Natural killer cell treated with Interleukin-12 subunit alpha and Interleukin-12 subunit beta and Interleukin-15 and Interleukin-18, amount 100 ng/mL, for 72 hours (primary cell): ENCODE measurements around the gene NR2F2. TPM values are rescaled to one million over a fixed set of nuclear protein-coding genes. Genes with fewer than 3 reads are reported as not detected.

Experiments used
- ATAC-seq, 2 donors: fragments of 150-1000 bp; cut with Tn5 transposase in 1 of 2; sonication (Bioruptor Pico), chemical (Tn5 transposase) in 1 of 2; 2 replicates each; pipeline ENCODE4 v1.10.0; 2021
- DNase-seq: peaks from one replicate; pipeline ENCODE4 v3.0.0; 2022; ENCODE audit warnings: low spot score
- H3K27ac Mint-ChIP-seq, 2 donors: 1 replicate in 1 of 2; 2 replicates in 1 of 2; pipeline ENCODE4 v1.8.0; 2022; ENCODE audit warnings: mixed read lengths in 2 of 2, mild to moderate bottlenecking in 1 of 2, moderate library complexity in 1 of 2
- H3K27me3 Mint-ChIP-seq, 2 donors: 1 replicate in 1 of 2; 2 replicates in 1 of 2; pipeline ENCODE4 v1.8.0; 2022; ENCODE audit warnings: mixed read lengths in 2 of 2
- H3K36me3 Mint-ChIP-seq: one replicate; pipeline ENCODE4 v1.8.0; 2022; ENCODE audit warnings: mixed read lengths
- H3K4me1 Mint-ChIP-seq, 2 donors: 1 replicate in 1 of 2; 2 replicates in 1 of 2; pipeline ENCODE4 v1.8.0; 2022; ENCODE audit warnings: low read depth in 2 of 2, mixed read lengths in 2 of 2, mild to moderate bottlenecking in 1 of 2
- H3K4me3 Mint-ChIP-seq: one replicate; pipeline ENCODE4 v1.8.0; 2022; ENCODE audit warnings: mixed read lengths
- H3K9me3 Mint-ChIP-seq: 2 replicates; pipeline ENCODE4 v1.8.0; 2022; ENCODE audit warnings: mixed read lengths
- total RNA-seq, 2 donors: library from RNA; stranded (reverse); gene quantifications; one replicate each; pipeline ENCODE4 v1.2.3, GENCODE V29; 2022

Gene NR2F2
- total RNA-seq, 2 donors from 2014 or later, result not detected

DNA sequence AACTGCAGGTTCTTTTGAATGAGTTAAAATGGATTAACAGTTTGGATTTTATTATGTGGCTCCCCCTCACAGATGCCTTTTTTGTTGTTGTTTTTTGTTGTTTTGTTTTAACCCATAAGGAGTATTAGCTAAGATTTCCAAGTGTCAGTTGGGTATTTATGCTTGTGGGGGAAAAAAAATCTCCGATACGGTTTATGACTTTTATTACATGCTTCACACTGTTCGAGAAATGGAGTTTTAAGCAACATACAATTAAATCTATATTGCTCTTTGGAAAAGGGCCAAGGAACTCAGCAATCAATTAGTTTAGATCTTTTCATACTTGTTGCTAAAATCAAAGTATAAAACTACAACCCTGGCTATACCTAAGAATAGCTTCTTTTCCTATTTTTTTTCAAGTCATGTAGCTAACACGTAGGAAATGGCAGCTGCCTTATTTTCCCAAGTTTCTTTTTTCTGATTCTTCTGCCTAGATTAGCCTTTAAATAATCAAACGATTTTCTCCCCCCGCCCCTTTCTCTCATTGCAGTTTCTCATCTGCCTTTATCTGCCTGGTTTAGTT is 16.0 kb downstream of the NR2F2 start:
- H3K36me3 Mint-ChIP-seq, result peaks cover 10% of the 10 kb centered on the region
- H3K4me1 Mint-ChIP-seq, result peaks cover 5 to 7% of the 10 kb centered on the region in 2 donors
- H3K4me3 Mint-ChIP-seq, result no peak overlapping the region
- peaks cover 71 to 96% of the 10 kb centered on the region in 2 donors for H3K27me3 Mint-ChIP-seq
- ATAC-seq, result no peak
- H3K27ac Mint-ChIP-seq, result no peak overlapping the region
- DNase-seq, result no peak
- no peaks in the 10 kb centered on the region for H3K9me3 Mint-ChIP-seq

- H3K4me3 Mint-ChIP-seq, result no peak overlapping the region
- no peak overlapping the region for H3K27ac Mint-ChIP-seq
- ATAC-seq (no peak), DNase-seq (no peak)
- H3K9me3 Mint-ChIP-seq, result no peaks in the 10 kb centered on the region
- H3K27me3 Mint-ChIP-seq, result peaks cover 68 to 91% of the 10 kb centered on the region in 2 donors
- H3K36me3 Mint-ChIP-seq, result peaks cover 11% of the 10 kb centered on the region
- H3K4me1 Mint-ChIP-seq, result peaks cover 5 to 7% of the 10 kb centered on the region in 2 donors
These were observed 16.9 kb downstream of the NR2F2 start for GRCh38 chr15:96347181-96348111.

DNA sequence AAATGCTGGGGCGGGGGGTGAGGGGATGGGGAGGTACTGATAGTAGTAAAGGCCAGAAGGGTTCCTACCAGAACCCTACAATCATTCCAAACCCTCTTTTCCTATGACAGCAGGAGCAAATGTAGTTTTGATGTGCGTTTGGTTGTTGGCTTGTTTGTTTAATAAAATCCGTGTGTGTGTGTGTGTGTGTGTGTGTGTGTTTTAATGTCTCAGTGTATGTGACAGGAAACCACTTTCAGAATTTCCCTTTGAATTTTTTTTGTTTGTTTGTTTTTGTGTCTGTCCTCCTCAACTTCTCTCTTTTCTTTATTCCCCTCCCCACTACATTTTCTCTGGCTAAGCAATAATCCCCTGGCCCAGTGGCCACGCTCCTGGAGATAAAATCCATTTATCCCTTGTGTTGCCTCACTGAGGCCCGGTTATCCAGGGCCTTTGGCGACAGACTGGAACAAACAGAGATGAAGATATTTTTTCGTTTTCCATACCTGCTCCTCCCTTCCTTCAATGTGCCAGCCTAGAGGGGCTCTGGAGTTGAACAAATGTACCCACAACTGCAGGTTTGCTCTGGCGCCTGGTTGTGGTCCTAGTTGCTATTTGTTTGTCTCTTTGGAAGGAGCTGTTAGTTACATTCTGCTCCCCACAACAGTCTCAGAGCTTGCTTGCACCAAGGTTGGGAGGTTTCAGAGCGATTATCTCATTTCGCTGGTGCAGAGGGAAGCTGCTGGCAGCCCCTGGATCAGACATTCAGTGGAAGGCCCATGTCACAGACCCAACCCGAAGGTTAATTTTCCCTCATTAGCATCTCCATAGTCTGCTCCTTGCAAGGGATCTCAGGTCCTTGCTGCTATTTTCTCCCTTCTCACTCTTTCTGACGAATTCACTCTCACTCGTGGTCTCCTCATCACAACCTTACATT is 17.9 kb downstream of the NR2F2 start:
- Mint-ChIP-seq H3K27ac (no peak overlapping the region), H3K4me3 (no peak overlapping the region), H3K9me3 (no peaks in the 10 kb centered on the region), H3K4me1 (peaks cover 5 to 7% of the 10 kb centered on the region in 2 donors), H3K27me3 (peaks cover 66 to 91% of the 10 kb centered on the region in 2 donors), H3K36me3 (peaks cover 14% of the 10 kb centered on the region)
- ATAC-seq, result no peak
- DNase-seq, result no peak

DNA sequence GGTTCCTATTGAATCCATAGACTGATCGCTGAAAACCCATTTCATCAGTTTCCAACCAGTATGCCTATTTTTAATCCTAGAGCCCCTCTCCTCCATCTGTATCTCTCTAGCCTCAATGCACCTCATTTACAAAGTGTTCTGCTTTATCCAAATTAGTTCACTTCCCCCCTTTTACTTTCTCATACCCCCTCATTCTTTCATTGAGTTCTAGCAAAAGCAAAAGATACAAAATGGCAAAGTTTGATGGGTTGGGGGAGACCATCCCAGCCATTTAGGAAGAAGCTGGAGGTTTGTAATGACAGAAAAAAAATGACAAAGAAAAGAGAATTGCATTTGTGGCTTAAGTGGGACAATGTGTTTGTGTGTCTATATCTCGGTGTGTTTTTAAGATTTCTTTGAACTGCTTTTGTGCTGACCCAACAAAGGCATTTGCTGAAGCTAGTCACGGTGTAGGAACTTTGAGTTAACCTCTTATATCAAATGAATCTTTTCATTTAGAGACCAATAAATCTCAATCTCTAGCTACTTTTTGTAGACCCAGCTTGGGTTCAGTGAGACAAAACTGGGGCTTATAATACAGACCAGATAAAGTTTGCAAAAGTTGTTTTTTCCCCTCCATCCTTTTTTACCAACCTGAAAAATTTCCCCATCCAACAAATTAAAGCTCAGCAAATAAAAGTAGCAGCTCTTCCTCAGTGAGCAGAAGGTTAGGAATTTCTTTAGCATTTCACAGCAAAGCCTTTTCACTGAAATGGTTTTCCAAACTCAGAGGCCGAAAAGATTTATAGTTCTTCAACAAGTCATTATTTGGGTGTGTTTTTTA is 18.7 kb downstream of the NR2F2 start:
- H3K4me1 Mint-ChIP-seq, result peaks cover 5 to 7% of the 10 kb centered on the region in 2 donors
- peaks cover 67 to 86% of the 10 kb centered on the region in 2 donors for H3K27me3 Mint-ChIP-seq
- H3K27ac Mint-ChIP-seq, result no peak overlapping the region
- DNase-seq (no peak), ATAC-seq (no peak)
- H3K4me3 Mint-ChIP-seq, result no peak overlapping the region
- H3K9me3 Mint-ChIP-seq, result no peaks in the 10 kb centered on the region
- peaks cover 17% of the 10 kb centered on the region for H3K36me3 Mint-ChIP-seq

- Mint-ChIP-seq H3K4me1 (peaks cover 5% of the 10 kb centered on the region in 2 donors), H3K27ac (no peak overlapping the region), H3K27me3 (peaks cover 60 to 78% of the 10 kb centered on the region in 2 donors), H3K4me3 (no peak overlapping the region), H3K9me3 (no peaks in the 10 kb centered on the region), H3K36me3 (peaks cover 17% of the 10 kb centered on the region)
- DNase-seq (no peak), ATAC-seq (no peak)
These were observed 19.6 kb downstream of the NR2F2 start for GRCh38 chr15:96349857-96350720.

- Mint-ChIP-seq H3K27ac (no peak overlapping the region), H3K9me3 (no peaks in the 10 kb centered on the region), H3K4me3 (no peak overlapping the region), H3K36me3 (peaks cover 17% of the 10 kb centered on the region), H3K27me3 (peaks cover 55 to 71% of the 10 kb centered on the region in 2 donors), H3K4me1 (peaks cover 0 to under 1% of the 10 kb centered on the region in 2 donors)
- no peak for ATAC-seq
- no peak for DNase-seq
These were observed 20.6 kb downstream of the NR2F2 start for GRCh38 chr15:96350934-96351724.

DNA sequence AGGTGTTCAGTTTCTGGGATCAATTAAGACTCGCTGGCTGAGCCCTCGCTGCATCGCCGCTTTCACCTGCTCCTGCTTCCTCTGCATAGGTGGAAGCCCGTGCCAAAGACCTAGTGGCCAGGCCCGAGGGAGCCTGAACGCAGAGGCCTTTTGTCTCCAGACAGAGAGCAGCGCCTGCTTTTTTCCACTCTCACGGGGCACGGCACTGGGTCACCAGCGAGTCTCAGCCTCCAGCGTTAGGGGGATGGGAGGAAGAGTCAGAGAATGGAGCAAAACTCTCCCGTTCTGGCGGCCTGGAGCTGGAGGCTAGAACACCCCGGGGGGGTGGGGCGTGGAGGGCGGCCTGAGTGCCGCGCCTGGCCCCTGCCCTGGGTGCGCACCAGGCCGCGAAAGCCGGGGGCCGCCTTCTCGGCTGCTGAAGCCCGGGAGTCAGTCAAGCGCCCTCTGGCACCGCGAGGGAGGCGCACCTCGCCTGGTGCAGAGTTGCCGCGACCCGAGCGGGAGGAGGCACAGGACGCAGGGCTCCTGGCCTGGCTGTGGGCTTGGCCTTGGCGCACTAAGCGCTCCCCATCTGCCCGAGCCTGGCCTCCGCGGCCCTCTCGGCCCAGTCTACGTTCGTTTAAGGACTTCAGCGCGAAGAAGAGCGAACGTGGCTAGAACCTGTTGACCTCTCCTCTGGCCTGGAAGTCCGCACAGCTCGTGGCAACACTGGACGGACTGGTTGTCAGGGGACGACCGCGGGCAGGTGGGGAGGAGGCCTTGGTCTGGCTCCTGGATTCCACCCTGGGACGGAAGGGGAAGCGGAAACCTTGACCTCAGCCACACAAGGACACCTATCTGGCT is 21.5 kb downstream of the NR2F2 start:
- Mint-ChIP-seq H3K36me3 (peaks cover 17% of the 10 kb centered on the region), H3K27me3 (peaks cover 53 to 70% of the 10 kb centered on the region in 2 donors), H3K4me1 (peaks cover 0 to 8% of the 10 kb centered on the region in 2 donors), H3K27ac (no peak overlapping the region), H3K4me3 (no peak overlapping the region), H3K9me3 (no peaks in the 10 kb centered on the region)
- ATAC-seq (peak in 1 of 2 donors; percentile 8), DNase-seq (no peak)

DNA sequence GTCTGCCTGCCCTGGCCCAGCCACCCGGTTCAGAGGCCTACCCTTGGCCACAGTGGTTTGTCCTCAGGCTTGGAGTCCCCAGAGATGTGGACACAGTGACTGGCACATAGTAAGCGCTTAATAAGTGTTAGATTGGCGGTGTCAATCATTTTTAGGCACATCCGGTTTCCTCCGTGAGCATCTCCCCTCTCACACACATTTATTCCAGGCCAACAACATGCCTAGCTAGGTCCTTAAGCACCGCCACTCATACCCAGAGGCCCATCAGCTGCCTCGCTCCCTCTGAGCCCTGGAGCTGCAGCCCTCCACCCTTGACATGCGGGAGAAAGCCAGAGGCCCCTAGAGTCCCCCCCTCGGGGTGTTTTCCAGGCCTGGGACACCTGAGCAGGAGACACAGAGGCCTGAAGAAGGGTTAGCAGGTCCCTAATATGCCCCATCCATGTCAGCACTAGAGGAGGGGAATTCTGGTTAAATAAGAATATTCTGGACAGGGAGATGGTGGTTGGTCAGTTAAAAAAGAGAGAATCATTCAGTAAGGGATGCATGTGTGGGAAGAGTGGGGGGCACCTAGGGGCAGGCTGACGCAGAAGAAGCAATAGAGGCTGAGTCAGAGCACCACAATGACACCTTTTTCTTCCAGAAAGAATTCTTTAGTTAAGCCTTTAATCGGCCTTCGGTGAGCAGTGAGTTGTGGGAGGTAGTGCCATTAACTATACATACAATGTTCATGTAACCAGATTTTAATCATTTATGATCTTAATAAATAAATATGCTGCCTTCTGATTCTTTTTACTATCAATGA is 22.3 kb downstream of the NR2F2 start:
- Mint-ChIP-seq H3K4me1 (peaks cover 6 to 12% of the 10 kb centered on the region in 2 donors), H3K36me3 (peaks cover 17% of the 10 kb centered on the region), H3K27me3 (peaks cover 50 to 70% of the 10 kb centered on the region in 2 donors), H3K27ac (no peak overlapping the region), H3K9me3 (no peaks in the 10 kb centered on the region), H3K4me3 (no peak overlapping the region)
- no peak for DNase-seq
- no peak for ATAC-seq

GRCh38 chr15:96353416-96353929 is 23.0 kb downstream of the NR2F2 start:
- Mint-ChIP-seq H3K4me3 (no peak overlapping the region), H3K4me1 (peaks cover 12 to 17% of the 10 kb centered on the region in 2 donors), H3K27ac (no peak overlapping the region), H3K9me3 (no peaks in the 10 kb centered on the region), H3K27me3 (peaks cover 48 to 70% of the 10 kb centered on the region in 2 donors), H3K36me3 (peaks cover 12% of the 10 kb centered on the region)
- DNase-seq (no peak), ATAC-seq (no peak)

DNA sequence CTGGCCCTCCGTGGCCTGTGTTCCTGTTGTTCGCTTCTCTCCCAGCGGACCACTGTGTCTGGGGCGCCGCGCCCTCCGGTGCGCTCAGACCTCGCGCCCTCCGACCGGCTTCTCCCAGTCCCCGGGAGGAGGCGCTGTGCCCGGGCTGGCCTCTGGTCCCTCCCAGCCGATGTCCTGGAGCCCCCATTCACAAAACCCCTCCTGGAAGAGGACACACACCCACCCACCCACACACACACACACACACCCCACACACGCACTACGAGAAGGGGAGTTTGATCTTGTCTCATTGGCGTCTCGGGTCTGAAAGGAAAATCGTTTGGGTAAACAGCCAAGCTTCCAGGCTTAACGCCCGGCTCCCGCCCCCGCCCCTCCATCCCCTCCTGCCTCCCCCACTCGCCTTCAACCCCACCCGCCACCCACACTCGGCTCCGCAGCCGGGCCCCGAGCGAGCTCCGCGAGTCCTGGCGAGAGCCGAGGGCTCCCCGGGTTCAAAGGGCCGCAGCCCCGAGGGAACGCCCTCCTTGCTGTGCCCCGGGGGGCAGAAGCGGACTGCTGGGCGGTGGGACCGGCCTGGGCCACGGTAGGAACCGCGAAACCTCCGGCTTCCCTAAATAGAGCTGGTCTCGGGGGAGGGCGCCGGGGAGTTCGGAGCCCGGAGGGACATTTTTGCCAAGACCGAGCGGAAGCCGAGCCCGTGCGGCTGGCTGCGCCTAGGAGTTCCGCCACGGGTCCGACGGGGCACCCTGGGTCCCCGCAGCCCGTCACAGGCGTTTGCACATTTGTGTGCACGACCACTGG is 23.6 kb downstream of the NR2F2 start:
- no peak for DNase-seq
- Mint-ChIP-seq H3K36me3 (peaks cover 11% of the 10 kb centered on the region), H3K4me3 (no peak overlapping the region), H3K27ac (no peak overlapping the region), H3K27me3 (peaks cover 41 to 65% of the 10 kb centered on the region in 2 donors), H3K9me3 (no peaks in the 10 kb centered on the region), H3K4me1 (peaks cover 12 to 17% of the 10 kb centered on the region in 2 donors)
- no peak for ATAC-seq
